Stimulated activated CD4-positive, alpha-beta T cell treated with anti-CD3 and anti-CD28 coated beads, Interleukin-15, amount 100 ng/mL, for 48 hours (primary cell): ENCODE measurements around the gene PTPRS.
"Not testable (repeated sequence)": the region's sequence is repeated elsewhere in the genome, so short reads cannot be mapped to it uniquely, and the experiment has no call there.

Experiments
- DNase-seq, 2 donors: peaks; one replicate each; pipeline ENCODE4 v3.0.0-alpha.2; 2020; ENCODE audit warnings: low read depth in 2 of 2

The PTPRS gene

GRCh38 chr19:5340637-5341447 is at the start of gene PTPRS:
TSS of gene PTPRS (minus strand) at chr19:5340812. CDS start at chr19:5286140, 54,672 bp downstream.
- DNase-seq = peak; percentile 33 to 61

DNA sequence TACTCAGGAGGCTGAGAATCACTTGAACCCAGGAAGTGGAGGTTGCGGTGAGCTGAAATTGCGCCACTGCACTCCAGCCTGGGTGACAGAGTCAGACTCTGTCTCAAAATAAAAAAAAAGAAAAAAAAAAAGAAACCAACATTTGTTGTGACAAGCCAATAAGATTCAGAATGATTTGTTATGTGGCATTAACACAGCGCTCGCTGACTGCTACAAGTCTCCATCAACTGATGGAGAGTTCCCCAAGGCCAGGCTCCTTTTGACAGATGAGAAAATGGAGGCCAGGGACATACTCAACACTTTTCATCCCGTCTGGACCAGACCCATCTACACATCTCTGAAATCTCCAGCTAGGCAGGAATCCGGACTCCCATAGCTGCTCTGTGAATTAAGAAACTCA is 48.7 kb upstream of the PTPRS start:
- DNase-seq = no peak

DNA sequence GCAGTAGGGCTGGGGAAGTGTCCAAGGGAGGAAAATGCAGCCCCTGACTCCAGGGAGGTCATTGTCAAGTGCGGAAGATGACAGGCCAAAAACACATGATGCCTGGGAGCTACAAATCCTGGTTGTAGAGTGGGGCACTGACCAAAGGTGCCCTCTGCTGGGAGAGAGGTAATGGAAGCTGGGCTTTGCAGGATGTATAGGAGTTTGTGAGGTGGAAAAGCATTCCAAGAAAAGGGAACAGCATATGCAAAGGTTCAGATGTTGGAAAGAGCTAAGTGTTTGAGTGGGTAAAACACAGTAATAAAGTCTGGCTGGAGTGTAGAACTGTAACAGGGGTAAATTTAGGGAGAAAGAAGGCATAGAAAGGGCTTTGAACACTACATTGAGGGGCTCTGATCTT is 46.9 kb upstream of the PTPRS start:
- DNase-seq = no peak

DNA sequence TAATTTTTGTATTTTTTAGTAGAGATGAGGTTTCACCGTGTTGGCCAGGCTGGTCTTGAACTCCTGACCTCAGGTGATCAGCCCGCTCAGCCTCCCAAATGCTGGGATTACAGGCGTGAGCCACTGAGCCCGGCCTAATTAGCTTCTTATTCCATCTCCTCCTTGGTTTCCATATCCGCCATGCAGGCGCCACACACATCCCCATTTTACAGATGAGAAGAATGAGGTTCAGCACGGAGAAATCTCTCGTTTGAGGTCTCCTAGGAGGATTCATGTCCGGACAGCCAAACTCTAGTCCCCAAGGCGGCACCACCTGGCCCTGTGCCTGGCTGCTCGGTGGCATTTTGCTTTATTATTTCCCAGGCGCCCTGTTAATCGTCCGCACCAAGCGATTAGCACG is 46.2 kb upstream of the PTPRS start:
- no peak for DNase-seq

GRCh38 chr19:5381197-5381596 is 40.6 kb upstream of the PTPRS start:
- not testable (repeated sequence) for DNase-seq

DNA sequence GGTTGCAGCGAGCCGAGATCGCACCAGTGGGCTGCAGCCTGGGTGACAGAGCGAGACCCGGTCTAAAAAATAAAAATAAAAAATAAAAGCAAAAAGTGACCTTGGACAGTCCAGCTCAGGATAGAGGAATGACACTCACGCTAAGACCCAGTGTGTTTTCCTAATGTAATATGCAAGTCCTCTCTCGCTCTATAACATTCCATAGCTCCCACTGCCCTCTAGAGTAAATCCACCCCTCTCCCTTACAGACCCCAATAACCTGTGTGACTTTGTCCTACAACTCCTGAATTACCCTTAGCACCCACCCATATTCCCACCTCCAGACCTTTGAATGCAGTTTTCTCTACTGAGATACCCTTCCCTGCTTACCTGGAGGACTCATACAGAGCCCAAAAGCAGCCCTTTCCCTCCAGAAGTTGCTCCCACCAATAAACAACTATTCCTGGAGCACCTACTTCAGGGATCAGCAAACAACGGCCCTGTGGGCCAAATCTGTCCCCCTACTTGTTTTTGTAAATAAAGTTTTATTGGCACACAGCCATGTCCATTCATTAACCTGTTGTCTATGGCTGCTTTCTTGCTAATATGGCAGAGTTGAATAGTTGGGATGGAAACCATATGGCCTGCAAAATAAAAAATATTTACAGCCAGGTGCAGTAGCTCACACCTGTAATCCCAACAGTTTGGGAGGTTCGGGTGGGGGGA is 39.8 kb upstream of the PTPRS start:
- DNase-seq = no peak

DNA sequence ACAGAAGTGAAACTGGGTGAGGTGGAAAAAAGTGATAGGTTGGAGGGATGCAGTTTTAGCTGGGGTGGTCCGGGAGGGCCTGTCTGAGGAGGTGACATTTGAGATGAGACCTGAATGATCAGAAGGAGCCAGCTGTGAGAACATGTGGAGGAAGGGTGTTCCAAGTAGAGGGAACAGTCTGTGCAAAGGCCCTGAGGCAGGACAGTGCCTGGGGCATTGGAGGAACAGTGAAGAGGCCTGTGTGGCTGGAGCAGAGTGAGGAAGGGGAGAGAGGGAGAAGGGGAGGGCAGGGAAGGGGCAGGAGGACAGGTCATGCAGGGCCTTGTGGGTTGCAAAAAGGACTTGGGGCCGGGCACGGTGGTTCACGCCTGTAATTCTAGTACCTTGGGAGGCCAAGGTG is 36.3 kb upstream of the PTPRS start:
- DNase-seq = no peak

DNA sequence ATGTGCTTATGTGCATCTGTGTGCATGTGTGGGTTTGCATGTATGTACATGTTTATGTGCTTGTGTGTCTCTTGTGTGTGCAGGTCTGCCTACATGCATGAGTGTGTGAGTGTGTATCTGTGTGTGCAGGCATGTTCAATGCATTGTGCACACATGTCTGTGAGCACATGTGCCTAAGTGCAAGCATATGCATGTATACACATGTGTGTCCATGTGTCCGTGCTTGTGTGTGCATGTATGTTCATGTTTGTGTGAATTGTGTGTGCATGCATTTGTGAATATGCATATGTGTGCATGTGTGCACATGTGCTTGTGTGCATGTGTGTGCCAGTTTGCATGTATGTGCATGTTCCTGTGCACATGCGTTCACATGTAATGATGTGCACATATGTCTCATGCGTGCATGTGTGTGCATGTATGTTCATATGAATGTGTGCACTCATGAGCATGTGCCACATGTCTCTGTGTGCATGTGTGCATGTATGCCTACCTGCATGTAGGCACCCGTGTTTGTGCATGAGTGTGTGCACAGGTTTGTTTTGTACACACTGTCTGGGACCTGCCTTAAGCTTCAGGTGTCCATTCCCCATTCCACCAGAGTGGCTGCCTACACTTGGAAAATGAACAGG is 32.1 kb upstream of the PTPRS start:
- no peak for DNase-seq

GRCh38 chr19:5369962-5370367 is 29.4 kb upstream of the PTPRS start:
- DNase-seq = peak; percentile 38 to 58

- no peak for DNase-seq
These were observed 28.7 kb upstream of the PTPRS start for GRCh38 chr19:5369304-5369703.

- no peak for DNase-seq
These were observed 27.0 kb upstream of the PTPRS start for GRCh38 chr19:5367530-5368133.

DNA sequence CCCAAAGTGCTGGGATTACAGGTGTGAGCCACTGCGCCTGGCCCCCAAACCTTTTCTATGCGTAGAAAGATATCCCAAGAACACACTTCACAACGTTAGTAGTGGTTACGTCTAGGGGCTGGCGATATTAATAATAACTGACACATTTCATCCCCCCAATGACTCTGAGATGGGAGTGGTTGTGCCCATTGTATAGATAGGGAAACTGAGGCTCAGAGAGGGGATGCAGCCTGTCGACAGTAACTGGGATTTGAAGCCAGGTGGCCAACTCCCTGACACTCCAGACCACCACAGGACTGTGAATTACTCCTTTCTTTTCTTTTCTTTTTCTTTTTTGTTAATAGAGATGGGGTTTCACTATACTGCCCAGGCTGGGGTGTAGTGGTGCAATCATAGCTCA is 25.3 kb upstream of the PTPRS start:
- DNase-seq = no peak

GRCh38 chr19:5364674-5365073 is 24.1 kb upstream of the PTPRS start:
- DNase-seq = no peak

- not testable (repeated sequence) for DNase-seq
These were observed 21.2 kb upstream of the PTPRS start for GRCh38 chr19:5361839-5362238.

- DNase-seq = no peak
These were observed 20.8 kb upstream of the PTPRS start for GRCh38 chr19:5361407-5361806.

DNA sequence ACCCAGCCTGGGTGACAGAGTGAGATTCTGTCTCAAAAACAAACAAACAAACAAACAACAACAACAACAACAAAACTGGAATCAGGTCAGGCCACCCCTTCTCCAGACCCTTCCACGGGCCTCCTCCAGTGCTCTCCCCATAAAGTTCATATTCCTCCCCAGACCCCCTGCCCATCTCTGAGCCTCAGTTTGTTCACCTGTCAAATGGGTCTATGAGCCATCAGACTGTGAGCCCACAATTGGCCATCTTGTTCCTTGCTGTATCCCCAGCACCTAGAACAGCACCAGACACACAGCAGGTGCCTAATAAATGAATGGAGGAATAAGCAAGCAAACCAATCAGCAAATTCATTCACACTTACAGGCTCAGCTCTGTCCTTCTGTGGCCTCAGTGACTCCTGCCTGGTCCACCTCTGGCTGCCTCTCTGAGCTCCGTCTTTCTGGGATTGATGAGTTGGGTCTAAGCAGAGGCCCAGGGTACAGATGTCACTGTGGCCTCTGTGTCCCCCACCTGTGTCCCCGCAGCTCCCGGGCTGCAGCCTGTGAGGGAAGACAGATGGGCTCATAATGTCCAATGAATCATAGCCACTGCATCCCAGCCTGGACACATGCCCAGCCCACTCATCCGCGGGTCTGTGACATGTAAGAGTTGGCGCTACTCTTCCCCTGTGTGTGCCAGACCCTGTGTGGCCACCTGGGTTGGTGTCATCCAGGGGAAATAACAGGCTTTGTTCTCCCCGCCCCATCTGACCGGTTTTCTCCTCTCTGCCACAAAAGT is 19.6 kb upstream of the PTPRS start:
- no peak for DNase-seq

DNA sequence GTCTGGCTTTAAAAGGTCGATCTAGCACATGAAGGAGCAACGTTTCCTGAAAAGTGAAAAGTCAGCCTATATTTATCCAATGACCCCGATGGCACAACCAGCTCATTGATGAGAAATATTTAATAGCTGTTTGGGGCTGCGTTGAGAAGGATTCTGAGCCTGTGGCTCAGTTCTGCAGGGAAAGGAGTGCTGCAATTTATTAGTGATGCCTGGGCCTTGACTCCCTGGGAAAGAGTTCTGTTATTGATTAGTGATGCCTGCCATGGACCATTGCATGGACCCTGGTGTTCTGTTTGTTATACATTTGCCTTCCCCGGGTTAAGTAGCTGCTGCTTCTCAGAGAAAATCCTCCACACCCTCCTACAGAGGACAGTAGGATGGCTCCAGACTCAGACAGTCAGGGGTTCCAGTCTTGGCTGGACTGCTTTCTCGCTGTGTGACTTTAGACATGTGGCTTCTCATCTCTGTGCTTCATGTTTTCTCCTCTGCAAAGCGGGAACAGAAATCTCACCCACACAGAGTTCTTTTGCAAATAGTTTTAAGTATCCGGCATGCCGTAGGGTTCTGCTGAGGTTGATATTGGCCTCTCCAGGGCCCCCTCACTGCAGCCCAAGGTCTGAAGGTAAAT is 17.7 kb upstream of the PTPRS start:
- DNase-seq = no peak

DNA sequence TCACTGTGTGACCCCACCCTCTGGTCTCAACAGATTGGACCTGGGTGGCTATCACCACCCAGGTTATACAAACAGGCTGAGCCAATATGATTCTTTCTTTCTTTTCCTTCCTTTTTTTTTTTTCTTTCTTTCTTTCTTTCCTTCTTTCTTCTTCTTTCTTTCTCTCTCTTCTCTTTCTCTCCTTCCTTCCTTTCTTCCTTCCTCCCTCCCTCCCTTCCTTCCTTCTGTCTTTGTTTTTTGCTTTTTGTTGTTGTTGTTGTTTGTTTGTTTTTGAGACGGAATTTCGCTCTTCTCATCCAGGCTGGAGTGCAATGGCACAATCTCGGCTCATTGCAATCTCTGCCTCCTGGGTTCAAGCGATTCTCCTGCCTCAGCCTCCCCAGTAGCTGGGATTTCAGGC is 17.0 kb upstream of the PTPRS start:
- DNase-seq = no peak

DNA sequence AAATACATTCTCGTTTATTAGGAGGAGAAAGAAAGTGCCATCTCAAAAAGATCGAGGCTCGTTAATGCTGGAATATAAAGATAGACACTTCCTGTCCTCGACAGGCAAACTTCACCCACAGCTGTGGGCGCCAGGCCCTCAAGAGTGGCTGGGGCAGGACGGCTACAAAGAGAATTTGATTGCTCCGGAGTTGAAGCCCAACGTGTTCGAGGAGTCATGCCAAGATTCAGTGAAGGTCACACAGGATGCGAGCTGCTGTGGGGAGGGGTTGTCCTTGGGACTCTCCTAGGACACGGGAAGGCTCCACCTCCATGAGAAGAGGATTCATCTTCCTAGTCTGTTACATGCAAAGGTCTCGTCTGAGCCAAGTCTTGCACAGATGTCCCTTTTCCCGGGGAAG is 16.3 kb upstream of the PTPRS start:
- no peak for DNase-seq

- DNase-seq = no peak
These were observed 15.8 kb upstream of the PTPRS start for GRCh38 chr19:5356428-5356827.

GRCh38 chr19:5355693-5356092 is 15.1 kb upstream of the PTPRS start:
- no peak for DNase-seq
